ENCODE measurements around the gene SLX4IP. TPM values are rescaled to one million over a fixed set of nuclear protein-coding genes. Genes with fewer than 3 reads are reported as not detected.

SLX4IP gene
- total RNA-seq, 1 donor from 2014 or later: 2.8 TPM

- DNase-seq (ENCODE audit: low read depth, low spot score): no peak
These were observed 227.8 kb downstream of the SLX4IP start for GRCh38 chr20:10662661-10663458.

- DNase-seq (ENCODE audit: low read depth, low spot score): no peak
These were observed 228.7 kb downstream of the SLX4IP start for GRCh38 chr20:10663756-10664155.

- DNase-seq (ENCODE audit: low read depth, low spot score): no peak
These were observed 230.0 kb downstream of the SLX4IP start for GRCh38 chr20:10665027-10665561.

DNA sequence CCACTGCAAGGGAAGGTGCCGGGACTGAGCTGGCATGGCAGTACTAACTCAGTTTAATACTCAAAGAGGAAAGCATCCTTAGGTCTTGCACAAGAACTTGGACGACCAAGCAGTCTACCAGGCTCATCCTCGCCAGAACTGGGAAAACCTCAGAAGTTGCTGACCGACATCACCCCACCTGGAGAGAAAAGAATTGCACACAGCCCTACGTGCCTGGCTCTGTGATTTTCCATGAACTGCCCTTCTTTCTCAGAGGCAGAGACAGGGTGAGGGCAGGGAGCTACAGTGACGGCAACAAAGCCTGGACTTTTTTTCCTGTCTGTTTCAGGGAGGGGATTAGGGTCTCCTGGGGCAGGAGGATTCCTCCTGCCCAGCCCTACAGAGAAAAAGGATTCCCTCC is 230.7 kb downstream of the SLX4IP start:
- DNase-seq (ENCODE audit: low read depth, low spot score): no peak

GRCh38 chr20:10666221-10667076 is 231.3 kb downstream of the SLX4IP start:
- DNase-seq (ENCODE audit: low read depth, low spot score): no peak

DNA sequence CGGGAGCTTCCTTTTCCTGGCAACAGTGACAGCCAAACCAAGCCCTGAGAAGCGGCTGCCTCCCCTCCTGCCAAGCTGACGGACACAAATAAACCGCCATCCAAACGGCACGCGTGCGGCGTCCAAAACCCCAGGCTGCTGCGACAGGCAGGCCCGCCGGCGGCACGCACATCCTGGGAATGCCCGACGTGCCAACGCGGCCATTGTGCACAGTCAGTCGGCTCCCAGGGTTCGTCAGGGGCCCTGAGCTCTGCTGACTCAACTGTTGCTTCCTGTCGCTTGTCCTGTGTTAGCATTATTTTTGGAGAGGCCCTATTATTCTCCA is 231.9 kb downstream of the SLX4IP start:
- DNase-seq (ENCODE audit: low read depth, low spot score): peak; percentile 54

DNA sequence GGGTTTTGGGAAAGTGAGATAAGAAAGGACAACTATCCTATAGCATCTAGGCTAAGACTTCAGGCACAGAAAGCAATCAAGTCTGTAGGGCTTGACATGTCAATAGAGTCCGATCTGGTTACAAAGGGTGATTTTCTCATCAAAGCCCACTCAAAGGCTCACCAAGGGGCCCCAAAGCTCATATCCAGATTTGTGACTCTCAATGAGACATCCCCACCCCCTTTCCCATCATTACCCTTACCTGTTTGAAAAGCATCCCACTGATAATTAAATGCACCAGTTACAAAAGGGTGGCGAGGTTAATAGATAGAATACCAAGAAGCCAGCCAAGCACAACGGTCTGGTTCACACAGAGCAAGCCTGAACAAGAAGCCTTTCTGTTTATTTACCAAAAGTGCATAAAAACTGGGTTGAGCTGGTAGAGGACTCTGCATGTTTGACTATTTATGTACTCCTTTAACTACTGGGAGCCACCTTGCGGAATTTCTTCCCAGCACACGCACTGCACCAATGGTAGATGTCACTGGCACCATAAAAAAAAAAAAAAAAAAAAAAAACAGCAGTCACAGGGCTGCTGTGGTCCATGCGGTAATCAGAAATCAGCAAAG is 232.6 kb downstream of the SLX4IP start:
- no peak for DNase-seq (ENCODE audit: low read depth, low spot score)

DNA sequence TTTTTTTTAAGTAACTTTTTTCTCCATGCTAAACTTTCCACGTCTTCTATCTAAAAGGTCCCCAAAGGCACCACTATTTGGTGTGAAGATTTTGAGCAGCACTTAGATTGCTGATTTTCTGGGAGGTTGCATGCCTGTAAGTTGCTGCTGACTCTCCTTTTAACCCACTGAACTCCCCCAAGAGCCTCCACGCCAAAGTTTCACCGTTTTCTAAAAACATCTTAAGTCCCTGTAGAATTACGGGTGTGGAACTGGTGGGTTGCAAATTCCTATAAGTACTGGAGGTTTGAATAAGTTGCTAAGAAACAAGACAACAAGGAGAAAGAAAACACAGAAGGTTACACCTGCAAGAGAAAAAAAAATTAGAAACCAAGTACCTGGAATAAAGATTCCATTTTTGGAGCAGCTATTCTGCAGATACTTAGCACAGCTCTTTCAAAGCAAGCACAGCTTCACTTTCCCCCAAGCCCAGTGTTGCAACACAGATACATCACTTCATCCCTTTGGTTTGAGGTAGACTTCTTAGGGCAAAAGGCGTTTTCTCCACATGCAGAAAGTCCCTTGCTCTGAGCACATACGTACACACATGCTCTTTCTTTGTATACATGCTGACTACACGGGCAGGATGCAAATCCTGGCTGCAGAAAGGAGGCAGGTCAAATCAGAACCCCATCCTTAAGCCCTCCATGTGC is 233.7 kb downstream of the SLX4IP start:
- no peak for DNase-seq (ENCODE audit: low read depth, low spot score)

DNA sequence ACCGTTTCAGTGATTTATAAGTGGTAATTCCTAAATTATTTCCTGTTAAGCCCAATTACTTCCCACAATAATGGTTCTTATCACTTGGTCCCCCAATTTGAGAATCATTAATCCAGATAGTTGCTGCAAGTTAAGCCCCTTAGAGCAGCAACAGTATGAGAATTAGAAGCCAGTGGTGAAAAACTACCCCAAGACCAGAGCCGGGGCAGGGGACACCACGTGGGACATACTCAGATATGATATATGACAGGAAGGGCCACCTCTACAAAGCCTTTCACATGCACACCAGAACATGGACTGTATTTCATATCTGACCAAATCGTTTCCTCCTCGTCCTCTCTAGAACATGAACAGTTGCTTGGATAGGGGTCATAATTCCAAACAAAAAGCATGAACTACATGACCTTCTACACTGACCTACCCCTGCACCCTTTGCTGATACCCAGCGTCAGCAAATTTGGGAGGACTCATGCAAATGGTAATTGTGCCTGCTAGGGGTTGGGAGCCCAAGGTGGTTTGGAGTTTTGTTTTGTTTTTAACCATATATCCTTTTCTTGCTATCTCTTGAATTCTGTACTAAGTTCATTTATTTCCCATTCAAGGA is 234.8 kb downstream of the SLX4IP start:
- no peak for DNase-seq (ENCODE audit: low read depth, low spot score)

DNA sequence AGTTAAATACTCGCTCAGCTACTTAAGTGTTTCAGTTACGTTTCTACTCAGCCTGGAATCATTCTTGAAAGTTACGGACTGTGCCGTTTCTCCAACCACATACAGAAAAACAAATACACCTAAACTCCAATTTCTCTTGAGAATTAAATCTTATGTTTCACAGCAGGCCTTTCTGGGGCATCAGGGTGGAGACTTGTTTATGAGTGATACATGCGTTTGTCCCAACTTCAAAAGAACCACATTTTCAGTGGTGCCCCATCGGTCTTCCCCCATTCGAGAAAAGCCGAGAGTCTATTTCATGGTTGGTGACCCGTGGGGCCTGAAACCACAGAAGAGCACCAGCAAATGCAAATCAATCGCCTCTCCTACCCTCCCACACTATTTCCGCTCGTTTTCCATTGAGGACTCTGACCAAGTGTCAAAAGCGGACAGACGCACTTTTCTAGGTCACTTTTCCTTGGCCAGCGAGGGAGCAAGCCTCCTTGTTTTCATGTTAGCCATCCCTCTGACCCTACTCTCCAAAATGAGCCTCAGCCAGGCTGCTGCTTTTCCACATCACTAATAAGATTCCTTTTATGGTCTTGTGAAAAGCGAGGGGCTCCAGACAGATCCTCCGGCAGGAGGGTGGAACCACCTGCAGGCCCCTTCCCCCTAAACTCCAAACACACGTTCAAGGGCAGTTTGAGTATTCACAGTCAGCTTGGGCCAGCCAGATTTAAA is 235.6 kb downstream of the SLX4IP start:
- DNase-seq (ENCODE audit: low read depth, low spot score): no peak

- peak; percentile 78 for DNase-seq (ENCODE audit: low read depth, low spot score)
These were observed 236.3 kb downstream of the SLX4IP start for GRCh38 chr20:10671221-10671918.

GRCh38 chr20:10671919-10672623 is 237.0 kb downstream of the SLX4IP start:
- DNase-seq (ENCODE audit: low read depth, low spot score): no peak

GRCh38 chr20:10672624-10673127 is 237.6 kb downstream of the SLX4IP start:
- no peak for DNase-seq (ENCODE audit: low read depth, low spot score)

DNA sequence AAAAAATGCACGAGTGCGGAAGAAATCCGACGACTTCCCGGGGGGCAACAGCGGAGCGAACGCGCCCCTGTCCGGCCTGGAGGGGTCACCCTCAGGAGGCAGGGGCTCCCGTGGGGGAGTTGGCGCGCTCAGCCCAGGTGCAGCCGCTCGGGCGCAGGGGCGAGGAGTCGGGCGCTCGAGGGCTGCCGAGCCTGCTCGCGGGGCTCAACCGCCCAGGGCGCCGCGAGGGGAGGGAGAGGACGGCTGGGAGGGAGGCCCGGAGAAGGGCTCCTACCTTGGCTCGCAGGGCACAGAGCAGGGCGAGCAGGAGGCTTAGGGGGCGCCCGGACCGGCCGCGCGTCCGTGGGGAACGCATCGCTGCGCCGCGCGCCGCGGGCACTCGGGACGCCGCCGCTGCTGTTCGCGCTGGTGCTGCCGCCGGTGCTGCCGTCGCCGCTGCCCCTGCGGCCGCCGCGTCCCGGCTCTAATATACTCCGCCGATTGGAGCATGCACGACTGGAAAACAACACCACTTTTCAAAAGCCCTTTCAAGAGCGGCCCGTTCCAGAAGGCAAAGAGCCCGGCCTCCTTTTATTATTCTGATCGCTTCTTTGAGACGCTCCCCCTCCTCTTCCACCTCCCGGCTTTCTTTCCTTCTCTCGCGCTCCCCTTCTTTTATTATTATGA is 238.2 kb downstream of the SLX4IP start:
- no peak for DNase-seq (ENCODE audit: low read depth, low spot score)

GRCh38 chr20:10673842-10674683 is 239.0 kb downstream of the SLX4IP start, which contains the start of gene JAG1:
TSS of gene JAG1 (minus strand) at chr20:10673999. CDS start at chr20:10673530, 469 bp downstream.
- DNase-seq (ENCODE audit: low read depth, low spot score): peak; percentile 85

DNA sequence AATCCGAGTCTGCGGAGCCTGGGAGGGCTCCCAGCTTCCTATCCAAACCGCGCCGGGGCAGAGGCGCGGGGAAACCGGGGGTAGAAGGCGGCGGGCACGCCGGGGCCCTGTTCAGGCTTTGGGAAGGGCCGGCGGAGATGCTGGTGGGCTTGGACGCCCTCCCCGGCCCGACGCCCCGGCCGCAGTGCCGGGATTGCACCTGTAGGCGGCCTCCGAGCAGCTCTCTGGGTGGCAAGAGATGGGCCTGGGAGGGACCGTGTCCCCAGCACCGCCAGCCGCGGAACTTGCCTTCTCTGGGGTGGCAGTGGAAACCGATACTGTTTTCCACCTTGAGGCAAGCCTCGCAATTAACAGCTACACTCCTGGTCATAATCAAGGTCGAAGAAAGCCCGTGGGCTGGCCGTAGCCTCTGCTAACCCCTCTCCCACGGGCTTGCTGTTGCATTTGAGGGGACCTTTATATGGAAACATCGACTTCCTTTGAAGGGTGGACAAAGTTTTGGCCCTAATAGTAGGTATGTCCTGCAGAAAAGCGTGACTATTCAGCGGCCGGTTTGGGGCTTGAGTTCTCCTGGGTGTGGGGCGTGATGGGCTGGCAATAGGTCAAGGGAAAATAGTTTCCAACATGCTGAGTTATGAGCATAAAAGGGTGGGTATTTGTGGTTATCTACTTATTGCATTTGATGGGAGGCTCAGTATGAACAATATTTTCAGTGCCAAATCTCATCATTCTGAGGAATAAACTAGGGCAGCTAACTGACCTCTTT is 239.8 kb downstream of the SLX4IP start:
- DNase-seq (ENCODE audit: low read depth, low spot score): peak; percentile 43

Data from pulmonary artery endothelial cell (primary cell).